BJ (cell line): ENCODE data around the gene PRR13. TPM values are rescaled to one million over a fixed set of nuclear protein-coding genes. Genes with fewer than 3 reads are reported as not detected.

Experiments used
- CTCF ChIA-PET: fragments of 350-600 bp; formaldehyde crosslinking; extraction: SDS; loops from one replicate; lab custom pipeline; 2021; ENCODE audit warnings: antibody characterized with exemption, inconsistent platforms; lab: Yijun Ruan, JAX
- POLR2A ChIA-PET: fragments of 300-600 bp; sonication (Branson Sonifier 250); formaldehyde crosslinking; extraction: SDS; loops from one replicate; lab custom pipeline; 2021; ENCODE audit warnings: antibody characterized with exemption; lab: Charles Lee
- DNase-seq: peaks from one replicate; pipeline ENCODE4 v3.0.0-alpha.2; 2011; ENCODE audit warnings: low read depth
- H3K27me3 ChIP-seq: 2 replicates; pipeline ENCODE4 v1.6.0; 2011; ENCODE audit warnings: low read length; ENCODE audit not compliant: control insufficient read depth, insufficient read depth
- H3K36me3 ChIP-seq: 2 replicates; pipeline ENCODE4 v1.5.1; 2011; ENCODE audit warnings: low read length; ENCODE audit not compliant: control insufficient read depth, insufficient read depth
- H3K4me3 ChIP-seq: 2 replicates; pipeline ENCODE4 v1.5.1; 2011; ENCODE audit warnings: low read depth, mild to moderate bottlenecking, control low read depth, low read length
- CTCF ChIP-seq: IDR thresholded peaks from 2 replicates; pipeline ENCODE4 v1.5.1; 2011; ENCODE audit warnings: low read depth, mild to moderate bottlenecking, control low read depth, inconsistent platforms, low read length, moderate library complexity; ENCODE audit not compliant: insufficient read depth
- polyA plus RNA-seq: library from polyadenylated mRNA; depleted of rRNA; stranded (reverse); fragments of >200 nt; gene quantifications from 2 replicates; pipeline ENCODE4 v1.2.3, GENCODE V29; 2011

Gene PRR13
- polyA plus RNA-seq, 1 experiment, result 66.4 TPM

- ChIA-PET CTCF (interaction anchor here (0.9 to 1.3 kb wide), 4 partner anchors 19 to 54 kb away, joined by 3 to 5 read pairs (median 4); no protein-coding TSS in a partner anchor), POLR2A (interaction anchor here (0.7 kb wide), 1 partner anchor 56 kb away, joined by 4 read pairs; no protein-coding TSS in a partner anchor)
- Histone ChIP-seq H3K4me3 (peak overlapping the region; percentile 97), H3K36me3 (peaks cover 18% of the 10 kb centered on the region), H3K27me3 (no peaks in the 10 kb centered on the region)
- TF ChIP-seq CTCF, result no peak
- DNase-seq, result no peak
Measured at GRCh38 chr12:53453953-53454640, 12.6 kb downstream of the PRR13 start.

- TF ChIP-seq CTCF, result no peak
- Histone ChIP-seq H3K4me3 (no peak overlapping the region), H3K27me3 (no peaks in the 10 kb centered on the region), H3K36me3 (peaks cover 19% of the 10 kb centered on the region)
- POLR2A ChIA-PET, result interaction anchor here (0.6 to 0.7 kb wide), 2 partner anchors 17 to 55 kb away, joined by 4 to 5 read pairs; no protein-coding TSS in a partner anchor
- DNase-seq, result no peak
- CTCF ChIA-PET, result interaction anchor here (1.1 to 1.2 kb wide), 2 partner anchors 19 to 54 kb away, joined by 3 to 5 read pairs; no protein-coding TSS in a partner anchor
Measured at GRCh38 chr12:53454707-53455106, 13.2 kb downstream of the PRR13 start.

- ChIA-PET POLR2A (no interaction called here), CTCF (no interaction called here)
- Histone ChIP-seq H3K36me3 (peaks cover 33% of the 10 kb centered on the region), H3K4me3 (no peak overlapping the region), H3K27me3 (no peaks in the 10 kb centered on the region)
- TF ChIP-seq CTCF, result no peak
- no peak for DNase-seq
Measured at GRCh38 chr12:53456654-53457366, 15.3 kb downstream of the PRR13 start.

- H3K27me3 ChIP-seq, result no peaks in the 10 kb centered on the region
- ChIA-PET POLR2A (no interaction called here), CTCF (interaction anchor here (0.7 to 1.4 kb wide), 3 partner anchors 49 to 114 kb away, joined by 3 read pairs; no protein-coding TSS in a partner anchor)
- H3K36me3 ChIP-seq, result peaks cover 49% of the 10 kb centered on the region
- no peak for DNase-seq
- no peak for TF ChIP-seq CTCF
- H3K4me3 ChIP-seq, result no peak overlapping the region
Measured at GRCh38 chr12:53459097-53459496, 17.6 kb downstream of the PRR13 start.

- DNase-seq, result no peak
- peaks cover 56% of the 10 kb centered on the region for H3K36me3 ChIP-seq
- H3K27me3 ChIP-seq, result no peaks in the 10 kb centered on the region
- no peak overlapping the region for H3K4me3 ChIP-seq
- CTCF ChIA-PET, result interaction anchor here (0.9 to 1.1 kb wide), 2 partner anchors 8 to 15 kb away, joined by 3 to 4 read pairs; no protein-coding TSS in a partner anchor
- POLR2A ChIA-PET, result no interaction called here
- no peak for TF ChIP-seq CTCF
Measured at GRCh38 chr12:53461059-53461458, 19.5 kb downstream of the PRR13 start.
